HUES48 (cell line): ENCODE measurements around the gene MROH7.

ENCODE experiments used
- H3K27ac ChIP-seq: one replicate; pipeline ENCODE4 v1.7.0; 2013; ENCODE audit warnings: low read depth, low read length, inconsistent platforms
- H3K27me3 ChIP-seq: 2 replicates; pipeline ENCODE4 v1.6.1; 2013; ENCODE audit warnings: mild to moderate bottlenecking, low read length; ENCODE audit not compliant: control insufficient read depth, insufficient read depth
- H3K36me3 ChIP-seq: 2 replicates; pipeline ENCODE4 v1.6.1; 2013; ENCODE audit warnings: low read length; ENCODE audit not compliant: control insufficient read depth, insufficient read depth
- H3K4me1 ChIP-seq: 2 replicates; pipeline ENCODE4 v1.6.1; 2013; ENCODE audit warnings: mild to moderate bottlenecking, low read length; ENCODE audit not compliant: control insufficient read depth, insufficient read depth
- H3K4me3 ChIP-seq: 2 replicates; pipeline ENCODE4 v1.5.1; 2013; ENCODE audit warnings: mild to moderate bottlenecking, low read depth, low read length
- H3K9ac ChIP-seq: 2 replicates; pipeline ENCODE4 v1.6.1; 2013; ENCODE audit warnings: mild to moderate bottlenecking, low read depth, low read length, moderate library complexity
- H3K9me3 ChIP-seq: 2 replicates; pipeline ENCODE4 v1.6.1; 2013; ENCODE audit warnings: low read length; ENCODE audit not compliant: control insufficient read depth, insufficient read depth

MROH7 gene

DNA sequence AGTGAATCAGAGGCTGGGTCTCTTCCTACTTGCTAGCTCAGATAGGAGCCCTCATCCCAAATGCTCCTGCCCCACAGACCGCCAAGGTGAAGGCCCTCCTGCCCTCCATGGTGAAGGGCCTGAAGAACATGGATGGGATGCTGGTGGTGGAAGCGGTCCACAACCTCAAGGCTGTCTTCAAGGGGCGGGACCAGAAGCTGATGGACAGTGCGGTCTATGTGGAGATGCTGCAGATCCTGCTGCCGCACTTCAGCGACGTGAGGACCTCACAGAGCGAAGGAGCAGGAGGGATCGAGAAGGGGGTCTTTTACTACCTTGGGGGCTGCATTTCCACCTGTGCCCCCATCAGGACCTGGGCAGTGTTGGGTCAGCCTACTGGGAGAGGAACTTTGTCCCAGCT lies 59.5 kb downstream of the MROH7 start:
- Histone ChIP-seq H3K4me1 (no peaks in the 10 kb centered on the region), H3K4me3 (no peak overlapping the region), H3K9me3 (no peaks in the 10 kb centered on the region), H3K27me3 (no peaks in the 10 kb centered on the region), H3K36me3 (no peaks in the 10 kb centered on the region), H3K27ac (no peak overlapping the region), H3K9ac (no peak overlapping the region)

DNA sequence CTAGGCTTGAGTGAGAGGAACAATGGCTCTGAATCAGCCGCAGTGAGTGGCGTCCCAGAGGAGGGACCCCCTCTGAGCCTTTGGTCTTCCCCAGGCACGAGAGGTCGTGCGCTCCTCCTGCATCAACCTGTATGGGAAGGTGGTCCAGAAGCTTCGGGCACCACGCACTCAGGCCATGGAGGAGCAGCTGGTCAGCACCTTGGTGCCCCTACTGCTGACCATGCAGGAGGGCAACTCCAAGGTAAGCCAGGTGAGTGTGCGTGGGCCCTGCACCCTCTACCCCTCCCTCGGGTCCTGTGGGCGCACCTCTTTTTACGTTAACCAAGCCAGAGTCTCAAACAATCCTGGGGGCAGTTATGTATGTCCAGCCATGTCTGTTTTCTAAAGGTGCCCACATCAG lies 60.4 kb downstream of the MROH7 start:
- no peak overlapping the region for H3K4me3 ChIP-seq

GRCh38 chr1:54703471-54703870 lies 61.9 kb downstream of the MROH7 start:
- no peaks in the 10 kb centered on the region for H3K4me1 ChIP-seq
- H3K4me3 ChIP-seq = no peak overlapping the region
- H3K9me3 ChIP-seq = no peaks in the 10 kb centered on the region
- H3K9ac ChIP-seq = no peak overlapping the region
- H3K27ac ChIP-seq = no peak overlapping the region
- no peaks in the 10 kb centered on the region for H3K36me3 ChIP-seq
- no peaks in the 10 kb centered on the region; the same call in 1 of the 2 replicates for H3K27me3 ChIP-seq

More for the DNA sequence above, 60.4 kb downstream of the MROH7 start:
- Histone ChIP-seq H3K4me1 (no peaks in the 10 kb centered on the region), H3K27me3 (no peaks in the 10 kb centered on the region), H3K27ac (no peak overlapping the region), H3K9ac (no peak overlapping the region), H3K9me3 (no peaks in the 10 kb centered on the region), H3K36me3 (no peaks in the 10 kb centered on the region)

GRCh38 chr1:54705153-54705552 lies 63.6 kb downstream of the MROH7 start:
- H3K27ac ChIP-seq = no peak overlapping the region
- no peak overlapping the region for H3K9ac ChIP-seq
- no peaks in the 10 kb centered on the region for H3K4me1 ChIP-seq
- no peak overlapping the region for H3K4me3 ChIP-seq
- H3K9me3 ChIP-seq = no peaks in the 10 kb centered on the region
- no peaks in the 10 kb centered on the region; the same call in 1 of the 2 replicates for H3K27me3 ChIP-seq
- no peaks in the 10 kb centered on the region for H3K36me3 ChIP-seq

DNA sequence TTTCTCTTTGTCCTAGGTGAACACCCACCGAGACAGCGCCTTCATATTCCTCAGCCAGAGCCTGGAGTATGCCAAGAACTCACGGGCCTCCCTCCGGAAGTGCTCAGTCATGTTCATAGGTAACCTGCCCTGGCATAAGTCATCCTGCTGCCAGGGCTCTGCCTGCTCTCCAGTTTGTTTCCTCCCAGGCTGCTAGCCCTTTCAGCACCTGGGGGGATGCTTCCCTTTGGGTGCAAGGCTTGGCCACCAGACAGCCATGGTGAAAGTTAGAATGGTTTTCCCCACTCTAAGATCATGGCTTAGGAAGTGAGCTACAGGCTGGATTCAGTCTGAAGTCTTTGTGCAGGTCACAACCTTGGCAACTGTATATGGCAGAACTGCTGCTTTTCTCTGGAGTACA lies 64.8 kb downstream of the MROH7 start:
- H3K27ac ChIP-seq = no peak overlapping the region
- H3K4me1 ChIP-seq = no peaks in the 10 kb centered on the region
- H3K9me3 ChIP-seq = no peaks in the 10 kb centered on the region
- no peak overlapping the region for H3K4me3 ChIP-seq
- H3K27me3 ChIP-seq = no peaks in the 10 kb centered on the region; the same call in 1 of the 2 replicates
- no peak overlapping the region for H3K9ac ChIP-seq
- H3K36me3 ChIP-seq = no peaks in the 10 kb centered on the region

DNA sequence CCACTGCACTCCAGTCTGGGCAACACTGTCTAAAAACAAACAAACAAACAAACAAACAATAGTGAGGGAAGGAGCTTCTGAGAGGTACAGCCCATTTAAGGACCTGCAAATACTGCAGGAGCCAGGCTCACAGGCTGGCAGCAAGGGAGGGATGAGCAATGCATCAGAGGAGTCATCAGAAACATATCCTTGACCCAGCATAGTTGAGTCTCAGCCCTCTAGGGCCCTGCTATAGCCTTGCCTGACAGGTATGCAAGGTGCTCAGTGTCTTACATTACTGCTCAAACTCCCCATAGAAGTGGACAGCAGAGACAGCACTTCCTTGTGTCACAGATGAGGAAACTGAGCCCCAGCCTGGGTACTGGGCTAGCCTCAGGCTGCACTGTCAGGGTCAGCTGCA lies 66.8 kb downstream of the MROH7 start:
- no peaks in the 10 kb centered on the region for H3K9me3 ChIP-seq
- H3K36me3 ChIP-seq = no peaks in the 10 kb centered on the region
- H3K27me3 ChIP-seq = no peaks in the 10 kb centered on the region; the same call in 1 of the 2 replicates
- no peak overlapping the region for H3K4me3 ChIP-seq
- no peak overlapping the region for H3K9ac ChIP-seq
- H3K4me1 ChIP-seq = no peaks in the 10 kb centered on the region
- H3K27ac ChIP-seq = no peak overlapping the region

DNA sequence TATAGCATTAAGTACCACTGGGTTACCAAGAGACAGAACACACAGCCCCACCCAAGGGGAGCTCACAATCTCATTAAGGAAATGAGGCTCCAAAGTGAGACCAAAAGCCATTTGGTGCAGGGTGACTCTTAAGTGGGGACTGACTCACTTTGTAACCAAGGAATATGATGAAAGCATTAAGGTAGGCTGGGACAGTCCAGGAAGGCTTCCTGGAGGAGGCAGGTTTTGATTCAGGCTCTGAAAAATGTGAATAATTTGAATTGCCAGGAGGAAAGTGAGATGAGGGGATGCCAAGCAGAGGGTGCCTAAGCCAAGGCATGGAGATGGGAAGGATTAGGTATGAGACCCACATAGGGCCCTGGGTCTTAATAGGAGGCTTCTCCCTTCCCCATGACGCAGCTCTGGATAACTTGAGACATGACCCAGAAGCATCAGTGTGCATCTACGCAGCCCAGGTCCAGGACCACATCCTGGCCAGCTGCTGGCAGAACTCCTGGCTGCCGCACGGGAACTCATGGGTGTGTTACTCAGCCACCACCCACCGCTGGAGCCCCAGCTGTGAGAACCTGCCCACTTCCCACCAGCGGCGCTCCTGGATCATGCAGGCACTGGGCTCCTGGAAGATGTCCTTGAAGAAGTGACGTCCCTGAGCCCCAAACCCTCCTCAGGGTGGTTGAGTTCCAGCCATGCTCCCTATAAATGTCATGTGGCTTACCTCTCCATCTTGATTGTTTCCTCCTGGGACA lies 68.1 kb downstream of the MROH7 start:
- Histone ChIP-seq H3K27ac (no peak overlapping the region), H3K9me3 (no peaks in the 10 kb centered on the region), H3K36me3 (no peaks in the 10 kb centered on the region), H3K4me1 (no peaks in the 10 kb centered on the region), H3K9ac (no peak overlapping the region), H3K27me3 (no peaks in the 10 kb centered on the region; the same call in 1 of the 2 replicates), H3K4me3 (no peak overlapping the region)

GRCh38 chr1:54710434-54710833 lies 68.8 kb downstream of the MROH7 start:
- H3K27me3 ChIP-seq = no peaks in the 10 kb centered on the region; the same call in 1 of the 2 replicates

GRCh38 chr1:54710841-54711240 lies 69.3 kb downstream of the MROH7 start:
- H3K4me3 ChIP-seq = no peak overlapping the region
- H3K9ac ChIP-seq = no peak overlapping the region
- H3K27ac ChIP-seq = no peak overlapping the region
- no peaks in the 10 kb centered on the region for H3K9me3 ChIP-seq
- H3K4me1 ChIP-seq = no peaks in the 10 kb centered on the region; the same call in 1 of the 2 replicates
- no peaks in the 10 kb centered on the region for H3K36me3 ChIP-seq
- no peaks in the 10 kb centered on the region; the same call in 1 of the 2 replicates for H3K27me3 ChIP-seq

More at GRCh38 chr1:54710434-54710833, 68.8 kb downstream of the MROH7 start:
- Histone ChIP-seq H3K9me3 (no peaks in the 10 kb centered on the region), H3K4me3 (no peak overlapping the region), H3K4me1 (no peaks in the 10 kb centered on the region; the same call in 1 of the 2 replicates), H3K9ac (no peak overlapping the region), H3K36me3 (no peaks in the 10 kb centered on the region), H3K27ac (no peak overlapping the region)

- no peaks in the 10 kb centered on the region for H3K36me3 ChIP-seq
- no peaks in the 10 kb centered on the region for H3K9me3 ChIP-seq
These were observed 70.0 kb downstream of the MROH7 start for GRCh38 chr1:54711536-54711935.

GRCh38 chr1:54714881-54715492 lies 73.4 kb downstream of the MROH7 start:
- no peaks in the 10 kb centered on the region for H3K27me3 ChIP-seq
- no peak overlapping the region for H3K27ac ChIP-seq
- peaks cover 30% of the 10 kb centered on the region for H3K36me3 ChIP-seq
- H3K4me1 ChIP-seq = no peaks in the 10 kb centered on the region; the same call in 1 of the 2 replicates
- no peaks in the 10 kb centered on the region for H3K9me3 ChIP-seq
- H3K4me3 ChIP-seq = peak overlapping the region; percentile 97
- no peak overlapping the region for H3K9ac ChIP-seq

More at GRCh38 chr1:54711536-54711935, 70.0 kb downstream of the MROH7 start:
- Histone ChIP-seq H3K4me3 (no peak overlapping the region), H3K4me1 (no peaks in the 10 kb centered on the region; the same call in 1 of the 2 replicates), H3K27me3 (no peaks in the 10 kb centered on the region; the same call in 1 of the 2 replicates), H3K9ac (no peak overlapping the region), H3K27ac (no peak overlapping the region)
